BE2C (cell line): ENCODE results near the gene PIM3.

ENCODE experiments used
- DNase-seq: peaks from one replicate; pipeline ENCODE4 v3.0.0-alpha.2; 2020
- H3K27me3 ChIP-seq: fragments of 250-450 bp; sonication (Bioruptor Pico); 2 replicates; pipeline ENCODE4 v1.5.1; 2020; ENCODE audit warnings: mild to moderate bottlenecking
- H3K36me3 ChIP-seq: fragments of 250-450 bp; sonication (Bioruptor Pico); 2 replicates; pipeline ENCODE4 v1.5.1; 2020; ENCODE audit warnings: mild to moderate bottlenecking
- H3K4me1 ChIP-seq: fragments of 250-450 bp; sonication (Bioruptor Pico); 2 replicates; pipeline ENCODE4 v1.5.1; 2020
- H3K4me3 ChIP-seq: 2 replicates; pipeline ENCODE4 v1.5.1; 2011; ENCODE audit warnings: low read depth, low read length
- H3K9me3 ChIP-seq: fragments of 250-450 bp; sonication (Bioruptor Pico); 2 replicates; pipeline ENCODE4 v1.5.1; 2020
- TF ChIP-seq, protein P1 (sequence below): IDR thresholded peaks from 2 replicates; pipeline ENCODE4 v1.5.1; 2012; ENCODE audit warnings: mild to moderate bottlenecking, low read depth, low read length

PIM3 gene

DNA sequence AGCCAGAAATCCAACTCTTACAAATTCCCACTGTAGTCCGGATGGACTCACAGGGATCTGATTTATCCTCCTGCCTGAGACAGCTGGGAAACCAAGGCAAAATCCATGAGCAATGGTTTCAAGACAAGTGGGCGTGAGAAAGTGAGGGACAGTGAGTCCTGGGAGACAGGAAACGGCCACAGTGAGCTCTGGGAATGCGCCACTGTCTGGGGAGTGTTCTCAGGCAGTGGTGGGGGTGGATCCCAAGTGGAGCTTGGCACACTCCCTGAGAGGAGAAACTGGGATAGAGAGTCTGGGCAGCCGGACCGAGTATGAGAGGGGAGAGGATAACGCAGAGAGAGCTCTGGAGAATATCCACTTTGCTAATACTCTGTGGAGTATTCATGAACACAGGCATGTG is 42.2 kb downstream of the PIM3 start:
- Histone ChIP-seq H3K9me3 (no peaks in the 10 kb centered on the region), H3K4me1 (peaks cover 3% of the 10 kb centered on the region; the same call in 1 of the 2 replicates), H3K4me3 (no peak overlapping the region), H3K36me3 (no peaks in the 10 kb centered on the region), H3K27me3 (no peaks in the 10 kb centered on the region)
- no peak for DNase-seq
- TF ChIP-seq, protein P1, sequence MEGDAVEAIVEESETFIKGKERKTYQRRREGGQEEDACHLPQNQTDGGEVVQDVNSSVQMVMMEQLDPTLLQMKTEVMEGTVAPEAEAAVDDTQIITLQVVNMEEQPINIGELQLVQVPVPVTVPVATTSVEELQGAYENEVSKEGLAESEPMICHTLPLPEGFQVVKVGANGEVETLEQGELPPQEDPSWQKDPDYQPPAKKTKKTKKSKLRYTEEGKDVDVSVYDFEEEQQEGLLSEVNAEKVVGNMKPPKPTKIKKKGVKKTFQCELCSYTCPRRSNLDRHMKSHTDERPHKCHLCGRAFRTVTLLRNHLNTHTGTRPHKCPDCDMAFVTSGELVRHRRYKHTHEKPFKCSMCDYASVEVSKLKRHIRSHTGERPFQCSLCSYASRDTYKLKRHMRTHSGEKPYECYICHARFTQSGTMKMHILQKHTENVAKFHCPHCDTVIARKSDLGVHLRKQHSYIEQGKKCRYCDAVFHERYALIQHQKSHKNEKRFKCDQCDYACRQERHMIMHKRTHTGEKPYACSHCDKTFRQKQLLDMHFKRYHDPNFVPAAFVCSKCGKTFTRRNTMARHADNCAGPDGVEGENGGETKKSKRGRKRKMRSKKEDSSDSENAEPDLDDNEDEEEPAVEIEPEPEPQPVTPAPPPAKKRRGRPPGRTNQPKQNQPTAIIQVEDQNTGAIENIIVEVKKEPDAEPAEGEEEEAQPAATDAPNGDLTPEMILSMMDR, result no peak

DNA sequence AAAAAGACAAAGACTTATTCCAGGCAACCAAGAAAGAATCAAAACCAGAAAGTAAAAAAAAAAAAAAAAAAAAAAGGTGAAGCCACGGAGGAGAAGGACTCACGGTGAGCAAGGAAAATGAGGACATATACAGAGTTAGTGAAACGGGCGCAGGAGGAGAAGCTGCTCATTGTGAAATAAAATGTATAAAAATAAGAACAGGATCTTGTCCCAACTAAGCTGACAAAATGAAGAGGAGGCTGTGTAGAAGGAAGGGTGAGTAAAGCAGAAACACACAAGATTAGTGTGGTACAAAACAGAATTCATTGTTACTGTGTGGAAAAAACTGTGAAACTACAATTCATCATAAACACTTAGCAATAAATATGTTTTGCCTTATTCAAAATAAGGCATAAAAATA is 44.3 kb downstream of the PIM3 start:
- H3K36me3 ChIP-seq, result no peaks in the 10 kb centered on the region
- DNase-seq, result no peak
- H3K9me3 ChIP-seq, result no peaks in the 10 kb centered on the region
- H3K27me3 ChIP-seq, result no peaks in the 10 kb centered on the region
- no peak overlapping the region for H3K4me3 ChIP-seq
- TF ChIP-seq, protein P1, result no peak
- H3K4me1 ChIP-seq, result no peaks in the 10 kb centered on the region

DNA sequence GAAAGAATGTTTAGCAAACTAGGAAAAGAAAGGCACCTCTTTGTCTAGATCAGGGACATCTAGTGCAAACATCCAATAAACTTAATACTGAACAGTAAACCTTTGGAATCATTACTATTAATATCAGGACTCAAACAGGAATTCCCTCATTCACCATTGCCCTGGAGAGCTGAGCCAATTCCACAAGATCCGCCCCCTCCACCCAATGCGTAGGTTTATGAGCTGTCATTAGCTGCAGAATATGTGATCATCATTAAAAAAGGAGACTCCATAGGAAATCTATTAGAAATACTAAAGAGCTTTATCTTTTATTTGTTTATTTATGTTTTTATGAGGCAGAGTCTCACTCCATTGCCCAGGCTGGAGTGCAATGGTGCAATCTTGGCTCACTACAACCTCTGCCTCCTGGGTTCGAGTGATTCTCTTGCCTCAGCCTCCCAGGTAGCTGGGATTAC is 46.5 kb downstream of the PIM3 start:
- H3K4me3 ChIP-seq, result no peak overlapping the region
- DNase-seq, result no peak
- TF ChIP-seq, protein P1, result no peak

GRCh38 chr22:50008151-50009040 is 47.8 kb downstream of the PIM3 start:
- peak; percentile 14 for DNase-seq
- Histone ChIP-seq H3K4me3 (no peak overlapping the region), H3K4me1 (no peaks in the 10 kb centered on the region), H3K27me3 (peaks cover 7% of the 10 kb centered on the region; the same call in 1 of the 2 replicates), H3K9me3 (no peaks in the 10 kb centered on the region), H3K36me3 (no peaks in the 10 kb centered on the region)
- TF ChIP-seq, protein P1, result no peak

More for the DNA sequence above, 46.5 kb downstream of the PIM3 start:
- no peaks in the 10 kb centered on the region for H3K36me3 ChIP-seq
- H3K27me3 ChIP-seq, result peaks cover 6% of the 10 kb centered on the region; the same call in 1 of the 2 replicates
- H3K4me1 ChIP-seq, result no peaks in the 10 kb centered on the region
- H3K9me3 ChIP-seq, result no peaks in the 10 kb centered on the region

DNA sequence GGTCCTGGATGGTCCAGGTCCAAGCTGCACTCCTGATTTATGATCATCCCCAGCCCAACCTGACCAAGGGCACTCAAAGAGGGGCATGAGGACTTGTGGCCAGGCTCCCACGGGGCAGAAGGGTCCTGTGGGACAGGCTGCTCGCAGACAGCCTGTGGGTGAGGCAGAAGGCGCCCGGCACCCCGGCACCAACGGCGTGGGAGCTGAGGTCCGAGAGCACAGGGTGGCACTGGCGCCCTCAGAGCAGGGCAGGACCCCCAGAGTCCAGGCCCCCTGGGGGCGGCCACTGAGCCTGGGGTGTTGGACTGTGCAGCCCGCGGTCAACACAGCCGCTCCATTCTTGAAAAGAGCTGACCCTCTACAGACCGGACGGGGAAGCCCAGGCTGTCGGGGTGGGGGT is 48.7 kb downstream of the PIM3 start:
- Histone ChIP-seq H3K36me3 (no peaks in the 10 kb centered on the region), H3K4me3 (no peak overlapping the region), H3K9me3 (no peaks in the 10 kb centered on the region), H3K4me1 (no peaks in the 10 kb centered on the region), H3K27me3 (peaks cover 13% of the 10 kb centered on the region)
- TF ChIP-seq, protein P1, result no peak
- peak; percentile 8 for DNase-seq
